B cell (primary cell): ENCODE data around the gene JPH3.

Experiments used
- CTCF ChIP-seq: fragments of 200-600 bp; IDR thresholded peaks from one replicate; pipeline ENCODE4 v1.8.0; 2022; ENCODE audit warnings: antibody characterized with exemption, mild to moderate bottlenecking
- EZH2 ChIP-seq: IDR thresholded peaks from 2 replicates; pipeline ENCODE4 v1.6.1; 2012; ENCODE audit warnings: borderline replicate concordance, low read depth, mild to moderate bottlenecking, moderate library complexity, low read length; ENCODE audit not compliant: insufficient read depth, poor library complexity, severe bottlenecking

- TF ChIP-seq CTCF (no peak), EZH2 (no peak)
Observed at GRCh38 chr16:87615621-87616041, 13.3 kb downstream of the JPH3 start.
